Lung (tissue), 12 donors: ENCODE data around the gene AARS2. TPM values are rescaled to one million over a fixed set of nuclear protein-coding genes. Genes with fewer than 3 reads are reported as not detected.

Experiments used
- ATAC-seq: fragments of 200-7000 bp; cut with Tn5 transposase; one replicate; pipeline ENCODE4 v1.9.1; 2020; ENCODE audit warnings: moderate number of reproducible peaks; ENCODE audit not compliant: insufficient read depth, low FRiP score
- DNase-seq, 3 donors: peaks; one replicate each; pipeline ENCODE4 v3.0.0-alpha.2; 2013 to 2017
- H3K27ac ChIP-seq, 2 donors: one replicate each; pipeline ENCODE4 v1.5.1; 2013; ENCODE audit warnings: mild to moderate bottlenecking in 2 of 2, moderate library complexity in 2 of 2, control low read depth in 1 of 2, inconsistent platforms in 1 of 2, low read depth in 1 of 2, low read length in 1 of 2
- H3K27me3 ChIP-seq, 3 donors: one replicate each; pipeline ENCODE4 v1.5.1; 2013; ENCODE audit warnings: low read length in 2 of 3; ENCODE audit not compliant: control insufficient read depth in 3 of 3, insufficient read depth in 3 of 3
- H3K36me3 ChIP-seq, 4 donors: one replicate each; pipeline ENCODE4 v1.5.1; 2013; ENCODE audit warnings: low read length in 4 of 4, mild to moderate bottlenecking in 1 of 4, moderate library complexity in 1 of 4; ENCODE audit not compliant: control insufficient read depth in 4 of 4, insufficient read depth in 4 of 4
- H3K4me1 ChIP-seq, 5 donors: one replicate each; pipeline ENCODE4 v1.5.1; 2013; ENCODE audit warnings: low read length in 5 of 5, mild to moderate bottlenecking in 2 of 5, moderate library complexity in 1 of 5; ENCODE audit not compliant: control insufficient read depth in 5 of 5, insufficient read depth in 5 of 5
- H3K4me3 ChIP-seq: one replicate; pipeline ENCODE4 v1.5.1; 2013; ENCODE audit warnings: mild to moderate bottlenecking, control low read depth, moderate library complexity
- H3K9ac ChIP-seq, 2 donors: one replicate each; pipeline ENCODE4 v1.5.1; 2013; ENCODE audit warnings: low read length in 2 of 2, control low read depth in 1 of 2; ENCODE audit not compliant: insufficient read depth in 1 of 2
- H3K9me3 ChIP-seq, 4 donors: one replicate each; pipeline ENCODE4 v1.5.1; 2013; ENCODE audit warnings: low read length in 3 of 4, mild to moderate bottlenecking in 1 of 4, moderate library complexity in 1 of 4; ENCODE audit not compliant: control insufficient read depth in 4 of 4, insufficient read depth in 3 of 4
- WGBS, 2 donors: extraction: QIAGEN DNeasy Blood & Tissue Kit; methylation state at CpG; one replicate each; pipeline ENCODE4 v1.1.7; 2013; 5-methylcytosine and 5-hydroxymethylcytosine counted together
- polyA plus RNA-seq, 2 donors: library from polyadenylated mRNA; stranded (reverse); fragments of 200-250 nt; gene quantifications; one replicate each; pipeline ENCODE4 v1.2.1, GENCODE V29; 2013
- total RNA-seq, 2 donors: library from RNA; depleted of rRNA in 1 of 2; stranded (reverse); fragments of >200 nt in 1 of 2; gene quantifications; one replicate each; pipeline ENCODE4 v1.2.1, GENCODE V29; 2014 to 2021
- TF ChIP-seq, protein P1 (sequence below): IDR thresholded peaks from 2 replicates; pipeline ENCODE4 v1.5.1; 2012; ENCODE audit warnings: mild to moderate bottlenecking; ENCODE audit errors: control extremely low read depth, extremely low read depth
- donor health status: control.
- donor health status: control.
- donor health status: Bipolar disorder and iron deficiency.
- donor health status: healthy.
- donor health status: DM: yes; HTN: yes; CAD: no.

The AARS2 gene
- total and polyA plus RNA-seq, 4 donors: 4.8 to 13.7 (median 9.4) TPM

- 86 to 87% methylated on average over 5 of the region's 5 CpGs for WGBS, 2 donors
- Histone ChIP-seq H3K9me3 (peaks cover 0 to 2% (median 0%) of the 10 kb centered on the region in 4 donors), H3K27ac (no peak overlapping the region), H3K36me3 (peaks cover 0 to 84% (median 53%) of the 10 kb centered on the region in 4 donors), H3K9ac (no peak overlapping the region), H3K4me1 (no peaks in the 10 kb centered on the region), H3K4me3 (no peak overlapping the region), H3K27me3 (no peaks in the 10 kb centered on the region)
- TF ChIP-seq, protein P1, sequence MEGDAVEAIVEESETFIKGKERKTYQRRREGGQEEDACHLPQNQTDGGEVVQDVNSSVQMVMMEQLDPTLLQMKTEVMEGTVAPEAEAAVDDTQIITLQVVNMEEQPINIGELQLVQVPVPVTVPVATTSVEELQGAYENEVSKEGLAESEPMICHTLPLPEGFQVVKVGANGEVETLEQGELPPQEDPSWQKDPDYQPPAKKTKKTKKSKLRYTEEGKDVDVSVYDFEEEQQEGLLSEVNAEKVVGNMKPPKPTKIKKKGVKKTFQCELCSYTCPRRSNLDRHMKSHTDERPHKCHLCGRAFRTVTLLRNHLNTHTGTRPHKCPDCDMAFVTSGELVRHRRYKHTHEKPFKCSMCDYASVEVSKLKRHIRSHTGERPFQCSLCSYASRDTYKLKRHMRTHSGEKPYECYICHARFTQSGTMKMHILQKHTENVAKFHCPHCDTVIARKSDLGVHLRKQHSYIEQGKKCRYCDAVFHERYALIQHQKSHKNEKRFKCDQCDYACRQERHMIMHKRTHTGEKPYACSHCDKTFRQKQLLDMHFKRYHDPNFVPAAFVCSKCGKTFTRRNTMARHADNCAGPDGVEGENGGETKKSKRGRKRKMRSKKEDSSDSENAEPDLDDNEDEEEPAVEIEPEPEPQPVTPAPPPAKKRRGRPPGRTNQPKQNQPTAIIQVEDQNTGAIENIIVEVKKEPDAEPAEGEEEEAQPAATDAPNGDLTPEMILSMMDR: no peak
- DNase-seq: no peak
- no peak for ATAC-seq
Observed at GRCh38 chr6:44305200-44305725, 7.9 kb downstream of the AARS2 start.

GRCh38 chr6:44304282-44305199, 8.6 kb downstream of the AARS2 start:
- H3K4me1 ChIP-seq: no peaks in the 10 kb centered on the region
- TF ChIP-seq, protein P1: peak; percentile 30
- WGBS, 2 donors: 84 to 85% methylated on average over 25 of the region's 25 CpGs
- ATAC-seq (peak; percentile 48), DNase-seq (peak in 1 of 3 donors; percentile 15)
- peaks cover 0 to 81% (median 50%) of the 10 kb centered on the region in 4 donors for H3K36me3 ChIP-seq
- H3K27me3 ChIP-seq: no peaks in the 10 kb centered on the region
- H3K4me3 ChIP-seq: no peak overlapping the region
- no peak overlapping the region for H3K27ac ChIP-seq
- H3K9ac ChIP-seq: no peak overlapping the region
- peaks cover 0 to 2% (median 0%) of the 10 kb centered on the region in 4 donors for H3K9me3 ChIP-seq

DNA sequence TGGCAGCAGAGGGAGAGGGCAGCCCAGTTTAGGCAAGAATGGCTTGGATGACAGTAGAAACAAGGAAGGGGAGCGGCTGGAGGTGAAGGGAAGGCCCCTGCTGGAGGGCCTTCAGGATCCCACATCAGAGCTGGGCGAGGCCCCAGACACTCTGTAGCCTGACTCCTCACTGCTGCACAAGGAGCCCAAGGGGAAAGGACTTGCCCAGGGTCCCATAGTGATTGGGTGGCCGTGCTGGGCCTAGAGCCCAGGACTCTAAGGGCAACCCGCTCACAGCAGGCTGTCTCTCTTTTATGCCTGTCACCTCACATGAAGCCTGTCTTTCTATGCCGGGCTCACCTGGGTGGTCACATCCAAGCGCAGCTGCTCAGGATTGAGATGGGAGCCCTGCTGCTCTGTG, 9.3 kb downstream of the AARS2 start:
- Histone ChIP-seq H3K27ac (no peak overlapping the region), H3K27me3 (no peaks in the 10 kb centered on the region), H3K4me3 (no peak overlapping the region), H3K36me3 (peaks cover 0 to 74% (median 46%) of the 10 kb centered on the region in 4 donors), H3K9ac (no peak overlapping the region), H3K4me1 (no peaks in the 10 kb centered on the region), H3K9me3 (peaks cover 0 to 2% (median 0%) of the 10 kb centered on the region in 4 donors)
- WGBS, 2 donors: 92 to 94% methylated on average over 6 of the region's 6 CpGs
- no peak for DNase-seq
- ATAC-seq: no peak
- TF ChIP-seq, protein P1: no peak
